EL (cell line): Measurements from ENCODE around the gene KCTD12.
"Not testable (repeated sequence)": the region's sequence is repeated elsewhere in the genome, so short reads cannot be mapped to it uniquely, and the experiment has no call there.

Source experiments
- DNase-seq: peaks from one replicate; pipeline ENCODE4 v3.0.0-alpha.2; 2016

KCTD12 gene

GRCh38 chr13:76886292-76887075 lies at the start of gene KCTD12:
KCTD12 (minus strand) TSS chr13:76886405; CDS start chr13:76886148, 257 bp downstream.
- peak; percentile 72 for DNase-seq

- DNase-seq, result no peak
Observed at GRCh38 chr13:76934671-76935070, 48.5 kb upstream of the KCTD12 start.

GRCh38 chr13:76932076-76932475 lies 45.9 kb upstream of the KCTD12 start:
- DNase-seq, result no peak

GRCh38 chr13:76929851-76930374 lies 43.7 kb upstream of the KCTD12 start:
- DNase-seq, result no peak

- DNase-seq, result no peak
Observed at GRCh38 chr13:76929320-76929719, 43.1 kb upstream of the KCTD12 start.

GRCh38 chr13:76928456-76928855 lies 42.3 kb upstream of the KCTD12 start:
- DNase-seq, result no peak

GRCh38 chr13:76927955-76928354 lies 41.8 kb upstream of the KCTD12 start:
- no peak for DNase-seq

GRCh38 chr13:76925115-76925514 lies 38.9 kb upstream of the KCTD12 start:
- DNase-seq, result no peak

GRCh38 chr13:76921516-76921915 lies 35.3 kb upstream of the KCTD12 start:
- DNase-seq, result peak; percentile 8

GRCh38 chr13:76917755-76918481 lies 31.7 kb upstream of the KCTD12 start:
- DNase-seq, result peak; percentile 52

GRCh38 chr13:76917095-76917494 lies 30.9 kb upstream of the KCTD12 start:
- DNase-seq, result peak; percentile 7

- no peak for DNase-seq
Observed at GRCh38 chr13:76913898-76914297, 27.7 kb upstream of the KCTD12 start.

- DNase-seq, result no peak
Observed at GRCh38 chr13:76912476-76912875, 26.3 kb upstream of the KCTD12 start.

GRCh38 chr13:76904507-76904906 lies 18.3 kb upstream of the KCTD12 start:
- DNase-seq, result no peak

GRCh38 chr13:76903544-76904162 lies 17.4 kb upstream of the KCTD12 start:
- peak; percentile 61 for DNase-seq

GRCh38 chr13:76899066-76899465 lies 12.9 kb upstream of the KCTD12 start:
- not testable (repeated sequence) for DNase-seq

GRCh38 chr13:76897171-76897570 lies 11.0 kb upstream of the KCTD12 start:
- DNase-seq, result not testable (repeated sequence)

- DNase-seq, result no peak
Observed at GRCh38 chr13:76894401-76895110, 8.4 kb upstream of the KCTD12 start.

GRCh38 chr13:76892488-76892887 lies 6.3 kb upstream of the KCTD12 start:
- no peak for DNase-seq

- peak; percentile 36 for DNase-seq
Observed at GRCh38 chr13:76890021-76890420, 3.8 kb upstream of the KCTD12 start.

GRCh38 chr13:76889254-76889653 lies 3.0 kb upstream of the KCTD12 start:
- DNase-seq, result no peak

GRCh38 chr13:76888421-76888820 lies 2.2 kb upstream of the KCTD12 start:
- DNase-seq, result no peak

GRCh38 chr13:76887076-76887563 lies 915 bp upstream of the KCTD12 start:
- DNase-seq, result no peak
